GM21619 (cell line): Measurements from ENCODE around the gene DSCAM.
"Not testable (repeated sequence)": the region's sequence is repeated elsewhere in the genome, so short reads cannot be mapped to it uniquely, and the experiment has no call there.

Source experiments
- ATAC-seq: cut with Tn5 transposase; IDR thresholded peaks from one replicate; pipeline ENCODE4 v1.9.1; 2021; ENCODE audit not compliant: unreplicated experiment

DSCAM gene

DNA sequence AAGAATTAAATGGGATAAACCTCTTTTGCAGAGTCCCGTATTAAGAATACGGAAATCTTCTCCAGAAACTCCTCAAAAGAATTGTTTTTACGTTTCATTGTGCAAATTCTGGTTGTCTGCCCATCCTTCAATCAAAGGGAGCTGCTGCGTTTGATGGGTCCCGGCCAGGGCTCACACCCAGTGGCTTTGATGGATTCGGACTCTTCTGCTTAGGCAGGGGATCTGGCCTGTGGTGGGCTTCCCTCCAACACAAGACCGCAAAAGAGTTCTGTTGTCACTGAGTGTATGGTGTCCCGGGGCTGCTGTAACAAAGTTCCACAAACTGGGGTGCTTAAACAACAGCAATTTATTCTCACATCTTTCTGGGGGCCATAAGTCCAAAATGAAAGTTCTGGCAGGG, 577.7 kb downstream of the DSCAM start:
- ATAC-seq: no peak

DNA sequence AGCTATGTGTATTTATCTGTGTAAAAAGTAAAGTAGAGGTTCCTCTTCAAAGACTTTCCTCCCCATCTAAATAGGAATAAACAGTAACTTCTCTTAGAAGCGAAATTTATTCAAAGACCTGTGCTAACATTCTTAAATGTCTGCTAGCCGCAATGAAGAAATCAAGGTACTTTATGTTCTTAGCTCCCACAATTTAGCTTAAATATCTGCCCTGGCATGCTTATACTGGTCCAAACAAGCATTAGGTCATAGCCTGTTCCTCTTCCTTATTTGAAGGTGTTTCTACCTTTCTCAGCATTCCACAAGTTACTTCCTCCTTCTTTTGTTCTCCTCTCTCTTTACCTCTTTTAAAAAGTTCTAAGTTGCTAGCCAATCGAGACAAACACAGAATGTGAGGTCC, 588.5 kb downstream of the DSCAM start:
- not testable (repeated sequence) for ATAC-seq

- ATAC-seq: no peak
Measured at GRCh38 chr21:40257342-40257741, 589.6 kb downstream of the DSCAM start.

DNA sequence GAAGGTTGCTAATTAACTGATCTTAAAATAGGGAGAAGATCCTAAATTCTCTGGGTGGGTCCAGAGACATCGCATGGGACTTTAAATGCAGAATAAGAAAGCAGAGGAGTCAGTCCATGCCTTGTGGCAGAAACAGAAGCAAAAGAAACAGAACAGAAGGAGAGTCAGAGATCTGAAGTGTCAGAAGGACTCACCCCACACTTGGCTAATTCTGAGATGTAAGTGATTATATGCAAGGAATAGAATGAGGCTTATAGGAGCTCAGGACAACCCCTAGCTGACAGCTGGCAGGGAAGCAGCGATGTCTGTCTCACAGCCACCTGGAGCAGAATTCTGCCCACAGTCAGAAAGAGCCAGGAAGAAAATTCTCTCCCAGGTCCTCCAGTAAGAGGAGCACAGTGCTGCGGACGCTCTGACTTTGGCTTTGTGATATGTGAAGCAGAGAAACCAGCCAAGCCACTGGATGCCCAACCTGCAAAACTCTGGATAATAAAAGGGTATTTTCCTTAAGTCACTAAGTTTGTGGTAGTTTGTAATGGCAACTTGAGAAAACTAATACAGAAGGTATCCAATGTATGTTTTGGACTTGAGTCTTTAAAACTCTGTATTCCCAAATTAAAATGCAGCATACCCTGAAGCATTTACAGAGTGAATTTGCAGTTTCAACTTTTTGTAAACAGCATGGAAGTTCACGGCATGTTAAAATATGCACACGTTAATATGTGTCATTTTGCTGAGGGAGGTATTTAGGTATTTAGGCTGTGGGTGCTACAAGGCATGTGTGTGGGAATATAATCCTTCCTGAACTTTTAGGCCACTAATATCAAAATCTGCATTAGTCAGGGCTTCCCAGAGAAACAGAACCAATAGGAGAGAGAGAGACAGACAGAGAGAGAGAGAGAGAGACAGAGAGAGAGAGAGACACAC, 591.2 kb downstream of the DSCAM start:
- no peak for ATAC-seq

GRCh38 chr21:40254540-40255465, 592.2 kb downstream of the DSCAM start:
- no peak for ATAC-seq

GRCh38 chr21:40253112-40253511, 593.8 kb downstream of the DSCAM start:
- ATAC-seq: no peak

- ATAC-seq: no peak
Measured at GRCh38 chr21:40250514-40251294, 596.3 kb downstream of the DSCAM start.

GRCh38 chr21:40244981-40245380, 602.0 kb downstream of the DSCAM start:
- no peak for ATAC-seq

GRCh38 chr21:40243685-40244084, 603.3 kb downstream of the DSCAM start:
- ATAC-seq: no peak

DNA sequence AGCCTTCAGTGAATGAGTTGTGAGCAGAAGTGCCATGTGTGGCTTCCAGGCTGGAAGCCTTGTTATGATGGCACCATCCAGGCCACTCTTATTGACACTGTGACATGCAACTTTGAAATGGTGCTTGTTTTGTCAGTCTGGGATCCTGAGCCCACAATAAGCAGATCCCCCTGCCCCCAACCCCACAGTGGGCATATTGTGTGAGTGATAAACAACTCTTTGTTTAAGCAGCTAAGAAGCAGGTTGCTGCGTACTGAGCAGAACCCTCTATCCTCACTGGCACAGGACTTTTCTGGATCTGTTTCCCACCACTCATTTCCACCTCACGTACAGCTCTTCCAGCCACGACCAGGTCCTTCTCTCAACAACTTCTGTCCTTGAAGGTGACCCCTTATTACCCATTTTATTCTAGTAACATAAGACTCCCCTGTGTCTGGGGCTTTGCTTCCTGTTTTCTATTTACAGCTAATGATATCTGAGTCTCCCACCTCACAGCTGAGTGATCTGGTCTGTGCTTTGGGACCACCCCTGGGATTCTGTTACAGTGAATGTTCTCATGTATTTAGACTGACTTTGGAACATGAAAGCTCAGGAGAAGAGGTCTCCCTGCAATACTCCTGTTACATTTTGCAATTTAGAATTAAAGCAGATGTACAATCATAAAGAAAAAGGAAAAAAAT, 604.2 kb downstream of the DSCAM start:
- no peak for ATAC-seq

- ATAC-seq: no peak
Measured at GRCh38 chr21:40235528-40235927, 611.4 kb downstream of the DSCAM start.

GRCh38 chr21:40231979-40232378, 615.0 kb downstream of the DSCAM start:
- ATAC-seq: no peak

DNA sequence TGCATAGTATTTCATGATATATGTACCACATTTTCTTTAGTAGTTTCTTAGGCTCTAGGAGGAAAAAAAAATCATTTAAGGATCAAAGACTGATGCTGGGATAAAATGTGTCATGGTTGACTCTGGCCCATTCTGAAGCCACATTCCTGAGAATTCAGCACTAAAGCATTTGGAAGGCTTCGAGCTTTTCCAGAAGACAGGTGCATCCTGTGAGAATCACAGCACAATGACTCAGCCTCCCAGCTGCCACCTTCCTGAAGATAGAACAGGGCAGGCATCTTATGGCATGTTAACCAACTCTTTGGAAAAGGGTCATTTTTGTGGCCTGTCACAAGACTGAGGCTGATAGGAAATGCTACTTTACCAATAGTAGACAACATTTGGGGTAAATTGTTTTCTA, 619.9 kb downstream of the DSCAM start:
- ATAC-seq: no peak

DNA sequence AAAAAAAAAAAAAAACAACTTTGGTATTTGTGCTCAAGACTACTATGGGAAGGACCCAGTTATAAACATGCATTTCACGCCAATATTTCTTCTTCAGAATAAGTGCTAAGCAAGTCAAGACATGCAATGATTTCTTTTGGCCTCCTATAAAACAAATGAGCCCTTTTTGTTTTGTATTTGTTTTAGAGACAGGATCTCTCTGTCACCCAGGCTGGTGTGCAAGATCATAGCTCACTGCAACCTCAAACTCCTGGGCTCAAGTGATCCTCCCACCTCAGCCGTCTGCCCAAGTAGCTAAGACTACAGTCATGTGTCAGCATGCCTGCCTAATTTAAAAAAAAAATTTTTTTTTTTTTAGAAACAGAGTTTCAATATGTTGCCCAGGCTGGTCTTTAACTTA, 631.0 kb downstream of the DSCAM start:
- no peak for ATAC-seq

DNA sequence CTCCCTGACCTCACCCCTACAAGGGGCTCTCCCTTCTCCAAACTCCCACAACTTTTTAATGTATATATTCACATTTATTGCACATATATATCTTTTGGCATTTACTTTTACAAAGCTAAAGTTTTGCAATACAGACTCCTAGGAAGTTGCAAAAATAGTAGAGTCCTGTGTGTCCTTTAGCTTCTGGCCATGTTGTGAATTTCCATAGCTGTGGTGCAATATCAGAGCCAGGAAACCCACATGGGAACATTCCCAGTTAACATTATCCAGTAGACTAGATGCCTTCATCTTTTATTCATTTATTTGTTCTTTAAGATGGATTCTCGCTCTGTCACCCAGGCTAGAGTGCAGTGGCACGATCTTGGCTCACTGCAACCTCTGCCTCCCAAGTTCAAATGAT, 636.7 kb downstream of the DSCAM start:
- ATAC-seq: no peak

DNA sequence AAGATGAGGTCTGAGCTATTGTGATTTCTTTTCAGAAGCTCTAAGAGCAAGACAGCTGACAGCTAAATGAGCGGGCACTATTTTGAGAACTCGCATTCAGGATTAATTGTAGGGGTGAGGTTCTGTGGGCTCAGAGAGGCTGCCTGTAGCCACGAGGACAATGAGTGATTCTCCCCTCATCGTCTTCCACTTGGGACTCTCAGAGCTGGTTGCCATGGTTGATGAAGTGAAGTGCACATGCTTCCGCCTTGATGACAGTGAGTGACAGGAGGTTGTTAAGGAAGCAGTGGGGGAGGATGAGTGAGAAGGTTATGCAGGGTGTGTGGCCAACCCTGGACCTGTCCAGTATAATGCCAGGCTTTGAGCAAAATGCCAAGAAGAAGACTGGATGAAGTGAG, 638.0 kb downstream of the DSCAM start:
- ATAC-seq: no peak

DNA sequence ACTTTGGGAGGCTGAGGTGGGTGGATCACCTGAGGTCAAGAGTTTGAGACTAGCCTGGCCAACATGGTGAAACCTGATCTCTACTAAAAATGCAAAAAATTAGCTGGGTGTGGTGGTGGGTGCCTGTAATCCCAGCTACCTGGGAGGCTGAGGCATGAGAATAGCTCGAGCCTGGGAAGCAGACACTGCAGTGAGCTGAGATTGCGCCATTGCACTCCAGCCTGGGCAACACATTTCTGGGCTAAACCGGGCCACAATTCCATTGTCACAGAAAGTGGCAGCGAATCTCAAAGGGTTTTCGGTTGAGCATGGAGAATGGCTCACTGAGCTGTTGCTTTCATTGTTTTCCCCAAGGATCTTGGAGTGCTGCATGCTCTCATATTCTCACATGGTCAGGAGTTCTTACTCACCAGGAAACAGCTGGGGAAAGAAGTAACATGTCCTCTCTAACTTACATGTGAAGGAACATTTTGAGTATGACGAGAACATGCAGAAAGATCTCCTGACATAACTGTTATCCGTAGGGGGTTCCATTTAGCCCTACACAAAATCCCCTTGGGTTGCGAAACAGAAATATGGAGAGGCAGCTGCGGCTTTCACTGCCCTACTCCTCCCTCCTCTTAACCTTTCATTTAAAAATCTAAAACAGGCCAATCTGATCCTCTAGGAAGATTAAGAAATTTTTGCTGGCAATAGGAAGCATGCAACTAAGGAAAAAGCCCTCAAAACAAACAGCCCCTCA, 638.6 kb downstream of the DSCAM start:
- ATAC-seq: no peak

GRCh38 chr21:40200946-40201345, 646.0 kb downstream of the DSCAM start:
- ATAC-seq: no peak

- no peak for ATAC-seq
Measured at GRCh38 chr21:40200126-40200525, 646.8 kb downstream of the DSCAM start.
